Measurements from ENCODE around the gene MEI1. TPM values are rescaled to one million over a fixed set of nuclear protein-coding genes. Genes with fewer than 3 reads are reported as not detected.
A peak's percentile ranks its signal among the peaks of the same experiment; 100 is the strongest.

The MEI1 gene, protein sequence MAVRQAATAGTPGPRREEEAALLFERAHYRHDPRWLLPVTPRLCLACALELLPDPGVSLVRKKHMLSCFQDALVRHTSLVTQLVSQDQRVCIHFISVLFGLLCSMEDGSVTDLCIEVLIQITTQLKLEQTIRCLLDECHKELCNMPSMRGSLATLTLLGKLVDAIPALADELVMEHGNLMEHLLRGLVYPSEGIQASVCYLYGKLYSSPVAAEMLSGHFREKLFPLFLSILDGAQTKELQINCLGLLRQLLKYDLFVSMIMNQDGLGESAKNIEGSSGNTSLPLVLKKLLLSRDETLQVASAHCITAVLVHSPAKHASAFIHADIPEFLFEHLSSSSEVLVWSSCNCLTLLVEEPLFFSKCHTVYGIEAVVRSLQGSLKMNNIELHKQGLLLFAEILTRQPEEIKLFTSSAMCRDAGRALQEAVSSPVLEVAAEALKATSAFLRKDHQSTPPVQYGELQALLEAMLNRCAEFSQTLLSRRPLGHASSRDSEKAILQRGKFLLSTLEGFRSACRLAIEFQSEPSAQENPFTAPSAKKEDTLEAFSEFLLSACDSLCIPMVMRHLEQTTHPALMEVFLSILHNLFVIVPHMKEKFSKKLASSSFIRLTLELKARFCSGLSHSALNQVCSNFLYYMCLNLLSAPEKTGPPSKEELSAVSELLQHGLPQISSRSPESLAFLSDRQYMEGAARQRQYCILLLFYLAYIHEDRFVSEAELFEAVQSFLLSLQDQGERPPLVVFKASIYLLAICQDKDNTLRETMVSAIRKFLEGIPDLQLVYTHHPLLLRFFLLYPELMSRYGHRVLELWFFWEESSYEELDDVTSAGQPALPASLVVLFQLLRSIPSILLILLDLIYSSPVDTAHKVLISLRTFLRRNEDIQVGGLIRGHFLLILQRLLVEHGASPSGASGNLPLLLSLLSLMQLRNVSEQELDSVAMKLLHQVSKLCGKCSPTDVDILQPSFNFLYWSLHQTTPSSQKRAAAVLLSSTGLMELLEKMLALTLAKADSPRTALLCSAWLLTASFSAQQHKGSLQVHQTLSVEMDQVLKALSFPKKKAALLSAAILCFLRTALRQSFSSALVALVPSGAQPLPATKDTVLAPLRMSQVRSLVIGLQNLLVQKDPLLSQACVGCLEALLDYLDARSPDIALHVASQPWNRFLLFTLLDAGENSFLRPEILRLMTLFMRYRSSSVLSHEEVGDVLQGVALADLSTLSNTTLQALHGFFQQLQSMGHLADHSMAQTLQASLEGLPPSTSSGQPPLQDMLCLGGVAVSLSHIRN
- total RNA-seq, result 1 to 10 TPM; 1.5 to 1.6 TPM
- polyA plus RNA-seq (ENCODE audit: insufficient read length in 2 of 2), result 1 to 10 TPM; 2.5 to 3.6 TPM
- long read RNA-seq, donor 1, result 0 reads
- long read RNA-seq, donor 2, result 0 reads
- long read RNA-seq, donor 3, partial matches to known transcripts, result 0 of 1 reads
- long read RNA-seq, donor 3, other reads (novel, unspliced or antisense), result 0 of 1 reads
- long read RNA-seq, donor 4, result 0 reads

DNA sequence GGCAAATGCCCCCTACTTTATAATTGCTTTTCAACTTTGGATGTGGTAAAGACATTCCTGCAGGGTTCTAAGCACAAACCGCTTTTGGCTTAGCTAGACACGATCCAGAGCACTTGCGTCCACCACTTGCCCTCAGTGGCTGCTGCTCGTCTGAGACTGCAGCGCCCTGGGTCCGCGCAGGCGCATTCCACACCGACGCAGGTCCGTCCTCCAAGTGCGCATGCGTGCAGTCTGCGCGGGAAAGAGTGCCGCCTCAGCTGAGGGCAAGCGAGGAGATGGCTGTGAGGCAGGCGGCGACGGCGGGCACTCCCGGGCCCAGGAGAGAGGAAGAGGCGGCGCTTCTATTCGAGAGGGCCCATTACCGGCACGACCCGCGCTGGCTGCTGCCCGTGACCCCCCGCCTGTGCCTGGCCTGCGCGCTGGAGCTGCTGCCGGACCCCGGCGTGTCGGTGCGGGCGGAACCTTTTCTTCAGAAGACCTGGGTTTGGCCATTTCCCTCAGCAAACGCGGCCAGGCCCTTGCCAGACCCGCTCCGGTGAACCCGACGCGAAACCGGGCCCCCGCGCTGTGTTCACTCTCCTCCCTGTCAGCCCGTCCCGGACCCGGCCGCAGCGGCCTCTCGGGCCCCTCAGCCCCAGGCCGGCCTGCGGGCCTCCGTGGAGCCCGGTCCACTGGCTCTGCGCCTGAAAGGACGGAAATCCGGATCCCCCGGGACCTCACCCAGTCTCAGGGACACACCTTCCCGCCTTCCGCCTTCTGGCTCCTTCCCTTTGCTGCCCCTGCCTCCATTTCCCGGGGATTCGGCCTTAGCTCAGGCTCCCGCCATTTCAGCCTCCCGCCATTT lies at the start of gene MEI1:
Gene MEI1 (plus strand): TSS at position 240 of the 844 bp plus-strand sequence. CDS start 36 bp downstream, at position 276.
- peak; percentile 47 to 95 (median 71) for DNase-seq (ENCODE audit: low read depth in 4 of 6, low spot score in 6 of 6)
- Histone ChIP-seq H3K4me3 (ENCODE audit: low read depth, low read length) (no peak within 1 kb of the TSS), H3K9me3 (ENCODE audit: control insufficient read depth, insufficient read depth, low read length) (no peaks in the 10 kb centered on the region), H3K27me3 (ENCODE audit: control insufficient read depth, insufficient read depth, low read length) (no peaks in the 10 kb centered on the region), H3K4me1 (ENCODE audit: control insufficient read depth, insufficient read depth, low read length) (peaks cover 21% of the 10 kb centered on the region), H3K27ac (ENCODE audit: low read depth, low read length) (no peak within 1 kb of the TSS), H3K36me3 (ENCODE audit: control insufficient read depth, insufficient read depth, low read length) (peaks cover under 1% of the 10 kb centered on the region)
- 41% methylated on average over 65 of the region's 69 CpGs for WGBS (ENCODE audit: insufficient coverage)

DNA sequence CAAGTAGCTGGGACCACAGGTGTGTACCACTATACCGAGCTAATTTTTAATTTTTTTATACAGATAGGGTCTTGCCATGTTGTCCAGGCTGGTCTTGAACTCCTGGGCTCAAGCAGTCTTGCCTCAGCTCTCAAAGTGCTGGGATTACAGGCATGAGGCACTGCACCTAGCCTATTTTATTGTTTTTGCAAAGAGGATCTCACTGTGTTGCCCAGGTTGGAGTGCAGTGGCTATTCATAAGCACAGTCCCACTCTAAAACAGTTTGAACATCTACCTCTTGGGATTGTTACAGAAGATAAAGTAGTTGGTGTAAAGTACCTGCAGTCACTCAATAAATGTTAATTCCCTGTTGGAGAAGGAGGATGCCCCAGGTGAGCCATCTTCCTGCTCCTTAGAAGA lies 49.1 kb upstream of the MEI1 start:
- H3K27ac ChIP-seq (ENCODE audit: low read depth, low read length), result no peak overlapping the region
- no peak overlapping the region for H3K4me3 ChIP-seq (ENCODE audit: low read depth, low read length)
- H3K4me1 ChIP-seq (ENCODE audit: control insufficient read depth, insufficient read depth, low read length), result no peaks in the 10 kb centered on the region
- no peak for DNase-seq (ENCODE audit: low read depth in 4 of 6, low spot score in 6 of 6)
- H3K9me3 ChIP-seq (ENCODE audit: control insufficient read depth, insufficient read depth, low read length), result no peaks in the 10 kb centered on the region
- peaks cover 64% of the 10 kb centered on the region for H3K36me3 ChIP-seq (ENCODE audit: control insufficient read depth, insufficient read depth, low read length)
- 100% methylated on average over 1 of the region's 1 CpG for WGBS (ENCODE audit: insufficient coverage)
- no peaks in the 10 kb centered on the region for H3K27me3 ChIP-seq (ENCODE audit: control insufficient read depth, insufficient read depth, low read length)

DNA sequence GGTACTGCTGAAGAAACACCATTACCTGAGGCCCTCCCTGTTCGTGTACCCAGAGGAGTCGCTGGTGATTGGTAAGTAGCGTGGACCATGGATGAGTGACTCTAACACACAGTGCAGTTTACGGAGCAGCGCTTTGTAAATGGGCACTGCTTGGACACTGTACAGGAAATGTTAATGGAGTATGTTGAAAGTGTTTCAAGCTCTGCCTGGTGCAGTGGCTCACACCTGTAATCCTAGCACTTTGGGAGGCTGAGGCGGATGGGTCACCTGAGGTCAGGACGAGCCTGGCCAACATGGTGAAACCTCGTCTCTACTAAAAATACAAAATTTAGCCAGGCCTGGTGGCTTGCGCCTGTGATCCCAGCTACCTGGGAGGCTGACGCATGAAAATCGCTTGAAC lies 48.5 kb upstream of the MEI1 start:
- no peak for DNase-seq (ENCODE audit: low read depth in 4 of 6, low spot score in 6 of 6)
- H3K4me3 ChIP-seq (ENCODE audit: low read depth, low read length), result no peak overlapping the region
- 96% methylated on average over 9 of the region's 11 CpGs for WGBS (ENCODE audit: insufficient coverage)
- H3K9me3 ChIP-seq (ENCODE audit: control insufficient read depth, insufficient read depth, low read length), result no peaks in the 10 kb centered on the region
- no peaks in the 10 kb centered on the region for H3K27me3 ChIP-seq (ENCODE audit: control insufficient read depth, insufficient read depth, low read length)
- H3K27ac ChIP-seq (ENCODE audit: low read depth, low read length), result no peak overlapping the region
- H3K36me3 ChIP-seq (ENCODE audit: control insufficient read depth, insufficient read depth, low read length), result peaks cover 63% of the 10 kb centered on the region
- no peaks in the 10 kb centered on the region for H3K4me1 ChIP-seq (ENCODE audit: control insufficient read depth, insufficient read depth, low read length)

GRCh38 chr22:41654322-41654721 lies 45.0 kb upstream of the MEI1 start:
- Histone ChIP-seq H3K36me3 (ENCODE audit: control insufficient read depth, insufficient read depth, low read length) (peaks cover 80% of the 10 kb centered on the region), H3K27me3 (ENCODE audit: control insufficient read depth, insufficient read depth, low read length) (no peaks in the 10 kb centered on the region), H3K9me3 (ENCODE audit: control insufficient read depth, insufficient read depth, low read length) (no peaks in the 10 kb centered on the region), H3K4me1 (ENCODE audit: control insufficient read depth, insufficient read depth, low read length) (no peaks in the 10 kb centered on the region), H3K4me3 (ENCODE audit: low read depth, low read length) (no peak overlapping the region), H3K27ac (ENCODE audit: low read depth, low read length) (no peak overlapping the region)
- DNase-seq (ENCODE audit: low read depth in 4 of 6, low spot score in 6 of 6), result no peak
- 100% methylated on average over 1 of the region's 3 CpGs for WGBS (ENCODE audit: insufficient coverage)

DNA sequence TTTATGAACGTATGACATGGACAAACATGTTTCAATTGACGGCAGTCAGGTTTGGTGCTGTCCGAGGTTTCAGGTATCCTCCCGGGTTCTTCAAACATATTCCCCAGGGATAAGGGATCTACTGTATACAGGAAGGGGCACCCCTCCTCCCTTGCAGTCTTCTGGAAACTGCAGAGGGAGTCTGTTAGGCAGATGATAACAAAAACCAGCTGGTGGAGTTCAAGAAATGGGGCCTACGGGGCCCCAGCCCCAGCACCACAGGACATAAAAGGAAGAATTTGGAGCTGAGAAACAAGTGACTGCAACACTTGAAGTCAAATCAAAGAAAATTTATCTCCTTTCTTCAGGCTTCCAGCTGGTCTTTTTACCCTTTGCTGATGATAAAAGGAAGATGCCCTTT lies 42.7 kb upstream of the MEI1 start:
- DNase-seq (ENCODE audit: low read depth in 4 of 6, low spot score in 6 of 6), result no peak
- WGBS (ENCODE audit: insufficient coverage), result no CpG with 5 or more reads among the region's 5 CpGs
- H3K4me3 ChIP-seq (ENCODE audit: low read depth, low read length), result no peak overlapping the region
- no peak overlapping the region for H3K27ac ChIP-seq (ENCODE audit: low read depth, low read length)
- H3K27me3 ChIP-seq (ENCODE audit: control insufficient read depth, insufficient read depth, low read length), result no peaks in the 10 kb centered on the region
- no peaks in the 10 kb centered on the region for H3K9me3 ChIP-seq (ENCODE audit: control insufficient read depth, insufficient read depth, low read length)
- H3K4me1 ChIP-seq (ENCODE audit: control insufficient read depth, insufficient read depth, low read length), result no peaks in the 10 kb centered on the region
- H3K36me3 ChIP-seq (ENCODE audit: control insufficient read depth, insufficient read depth, low read length), result peaks cover 78% of the 10 kb centered on the region

DNA sequence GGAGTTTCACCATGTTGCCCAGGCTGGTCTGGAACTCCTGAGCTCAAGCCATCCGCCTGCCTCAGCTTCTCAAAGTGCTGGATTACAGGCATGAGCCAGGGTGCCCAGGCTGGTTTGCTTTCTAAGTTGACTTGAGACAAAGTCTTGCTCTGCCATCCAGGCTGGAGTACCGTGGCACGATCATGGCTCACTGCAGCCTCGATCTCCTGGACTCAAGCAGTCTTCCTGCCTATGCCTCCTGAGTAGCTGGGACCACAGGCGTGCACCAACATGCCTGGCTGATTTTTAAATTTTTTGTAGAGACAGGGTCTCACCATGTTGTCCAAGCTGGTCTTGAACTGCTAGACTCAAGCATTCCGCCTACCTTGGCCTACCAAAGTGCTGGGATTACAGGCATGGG lies 41.6 kb upstream of the MEI1 start:
- Histone ChIP-seq H3K4me3 (ENCODE audit: low read depth, low read length) (no peak overlapping the region), H3K27ac (ENCODE audit: low read depth, low read length) (no peak overlapping the region), H3K4me1 (ENCODE audit: control insufficient read depth, insufficient read depth, low read length) (no peaks in the 10 kb centered on the region), H3K27me3 (ENCODE audit: control insufficient read depth, insufficient read depth, low read length) (no peaks in the 10 kb centered on the region), H3K9me3 (ENCODE audit: control insufficient read depth, insufficient read depth, low read length) (no peaks in the 10 kb centered on the region), H3K36me3 (ENCODE audit: control insufficient read depth, insufficient read depth, low read length) (peaks cover 69% of the 10 kb centered on the region)
- DNase-seq (ENCODE audit: low read depth in 4 of 6, low spot score in 6 of 6), result no peak
- over 99% methylated on average over 5 of the region's 6 CpGs for WGBS (ENCODE audit: insufficient coverage)

GRCh38 chr22:41658869-41659268 lies 40.4 kb upstream of the MEI1 start:
- Histone ChIP-seq H3K27me3 (ENCODE audit: control insufficient read depth, insufficient read depth, low read length) (no peaks in the 10 kb centered on the region), H3K27ac (ENCODE audit: low read depth, low read length) (no peak overlapping the region), H3K4me1 (ENCODE audit: control insufficient read depth, insufficient read depth, low read length) (no peaks in the 10 kb centered on the region), H3K36me3 (ENCODE audit: control insufficient read depth, insufficient read depth, low read length) (peaks cover 72% of the 10 kb centered on the region), H3K4me3 (ENCODE audit: low read depth, low read length) (no peak overlapping the region), H3K9me3 (ENCODE audit: control insufficient read depth, insufficient read depth, low read length) (no peaks in the 10 kb centered on the region)
- over 99% methylated on average over 13 of the region's 17 CpGs for WGBS (ENCODE audit: insufficient coverage)
- DNase-seq (ENCODE audit: low read depth in 4 of 6, low spot score in 6 of 6), result no peak

GRCh38 chr22:41659941-41660340 lies 39.4 kb upstream of the MEI1 start:
- DNase-seq (ENCODE audit: low read depth in 4 of 6, low spot score in 6 of 6), result no peak
- Histone ChIP-seq H3K4me3 (ENCODE audit: low read depth, low read length) (no peak overlapping the region), H3K27ac (ENCODE audit: low read depth, low read length) (no peak overlapping the region), H3K9me3 (ENCODE audit: control insufficient read depth, insufficient read depth, low read length) (no peaks in the 10 kb centered on the region), H3K27me3 (ENCODE audit: control insufficient read depth, insufficient read depth, low read length) (no peaks in the 10 kb centered on the region), H3K36me3 (ENCODE audit: control insufficient read depth, insufficient read depth, low read length) (peaks cover 69% of the 10 kb centered on the region), H3K4me1 (ENCODE audit: control insufficient read depth, insufficient read depth, low read length) (no peaks in the 10 kb centered on the region)
- no CpG with 5 or more reads among the region's 1 CpG for WGBS (ENCODE audit: insufficient coverage)

Measured in spinal cord (tissue), 10 donors.